ENCODE results near the gene KIRREL1.
A peak's percentile ranks its signal among the peaks of the same experiment; 100 is the strongest.

The KIRREL1 gene

DNA sequence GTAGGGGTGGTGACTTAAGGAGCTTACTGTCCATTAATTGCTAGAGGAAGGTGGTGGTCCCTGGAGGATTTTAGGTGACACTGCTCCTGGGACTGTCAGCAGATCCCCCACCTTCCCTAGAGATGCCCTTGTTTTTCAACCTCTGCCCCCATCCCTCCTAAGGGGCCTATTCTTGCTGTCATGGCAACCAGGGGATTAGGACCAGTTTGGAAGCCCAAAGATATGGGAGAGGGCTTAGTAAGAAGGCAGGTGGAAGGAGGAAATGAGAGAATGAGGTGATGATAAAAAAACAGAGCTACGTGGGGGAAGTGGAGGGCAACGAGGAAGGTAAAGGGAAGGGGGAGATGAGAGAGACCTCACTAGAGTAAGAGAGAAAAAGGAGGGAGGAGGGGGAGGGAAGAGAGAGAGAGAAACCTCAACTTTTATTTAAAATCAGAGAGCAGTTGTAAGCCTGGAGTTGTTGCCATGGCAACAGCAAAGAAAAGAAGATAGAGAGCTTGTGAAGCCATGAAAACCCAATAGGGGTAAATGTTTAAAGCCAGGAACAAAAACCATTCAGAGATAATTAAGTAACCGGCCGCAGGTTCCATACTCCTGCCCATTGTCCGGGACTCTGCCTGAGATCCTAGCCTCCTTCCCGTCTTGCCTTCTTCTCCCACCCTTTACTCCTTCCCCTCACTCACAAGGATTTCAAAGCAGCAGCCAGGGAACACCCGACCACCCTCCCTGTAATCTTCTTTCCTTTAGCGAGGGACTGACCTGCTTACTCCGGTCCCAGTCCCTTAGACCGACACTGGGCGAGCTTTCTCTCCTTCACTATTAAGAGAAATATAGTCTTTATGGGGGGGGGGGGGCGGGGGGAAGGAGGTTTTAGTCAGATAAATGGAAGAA is 20.6 kb downstream of the KIRREL1 start:
- Histone ChIP-seq H4K12ac (ENCODE audit: low read depth, low read length) (no peak overlapping the region), H2BK5ac (ENCODE audit: low read depth, low read length, poor library complexity) (no peak overlapping the region), H3K27me3 (ENCODE audit: insufficient read depth, low read length) (no peaks in the 10 kb centered on the region), H2AFZ (ENCODE audit: insufficient read depth, low read length, poor library complexity) (no peak overlapping the region), H3K79me1 (ENCODE audit: low read length) (peaks cover 44% of the 10 kb centered on the region), H3K4me1 (ENCODE audit: control insufficient read depth in 1 of 2, insufficient read depth in 2 of 2, low read length in 2 of 2) (peaks cover 43 to 58% of the 10 kb centered on the region in 2 experiments), H3K4ac (ENCODE audit: low read depth, low read length) (peak overlapping the region; percentile 18), H3K4me3 (ENCODE audit: low read depth, low read length) (no peak overlapping the region), H3K36me3 (ENCODE audit: control insufficient read depth in 1 of 2, insufficient read depth in 2 of 2, low read length in 2 of 2) (peaks cover 3 to 6% of the 10 kb centered on the region in 2 experiments), H4K91ac (ENCODE audit: low read depth, low read length) (no peak overlapping the region), H3K79me2 (ENCODE audit: control insufficient read depth, insufficient read depth, low read length, poor library complexity) (peaks cover 15% of the 10 kb centered on the region), H3K23ac (ENCODE audit: low read length) (no peak overlapping the region), H3K4me2 (ENCODE audit: low read length) (no peak overlapping the region), H4K8ac (ENCODE audit: low read depth, low read length) (no peak overlapping the region), H3K27ac (ENCODE audit: low read depth, low read length) (no peak overlapping the region), H2AK5ac (ENCODE audit: low read length) (no peak overlapping the region), H2BK12ac (ENCODE audit: low read length) (peak overlapping the region; percentile 12), H3K9me3 (ENCODE audit: insufficient read depth, low read depth, low read length) (no peaks in the 10 kb centered on the region), H2BK120ac (ENCODE audit: insufficient read depth, low read length, poor library complexity) (no peak overlapping the region), H3K9ac (ENCODE audit: low read length) (no peak overlapping the region), H3K14ac (ENCODE audit: low read length) (no peak overlapping the region), H3K18ac (ENCODE audit: low read length) (peak overlapping the region; percentile 30)
- DNase-seq, result no peak
- no CpG with 5 or more reads among the region's 12 CpGs for WGBS (ENCODE audit: extremely low coverage, insufficient coverage, insufficient read length)

DNA sequence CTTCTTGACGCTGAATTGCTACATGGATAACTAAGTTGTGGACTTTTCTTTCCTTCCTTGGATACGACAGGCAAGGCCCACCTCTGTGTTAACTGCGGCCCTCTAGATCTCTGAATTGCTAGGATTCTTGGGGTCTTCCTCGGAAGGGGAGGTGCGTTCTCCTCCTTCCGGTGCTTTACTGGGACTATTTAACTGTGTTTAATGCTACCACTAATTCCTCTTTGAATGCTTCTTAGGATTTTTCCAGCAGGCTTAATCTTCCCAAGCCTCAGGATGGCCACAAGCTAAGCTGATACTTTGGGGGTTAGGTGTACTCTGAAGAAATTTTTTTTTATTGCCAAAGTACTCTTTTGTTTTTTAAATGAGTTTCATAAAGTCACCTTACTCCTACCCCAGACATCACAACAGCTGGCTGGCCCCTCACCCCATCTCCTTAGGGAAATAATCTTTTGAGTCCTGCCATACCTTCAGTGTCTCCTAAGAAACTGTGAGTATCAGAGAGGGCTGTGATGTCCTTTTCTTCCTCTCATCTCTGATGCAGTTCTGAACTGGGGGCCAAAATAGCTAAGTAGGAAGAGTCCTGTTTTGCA is 21.4 kb downstream of the KIRREL1 start:
- no peak overlapping the region for H2BK5ac ChIP-seq (ENCODE audit: low read depth, low read length, poor library complexity)
- H3K14ac ChIP-seq (ENCODE audit: low read length), result peak overlapping the region; percentile 14
- no peak overlapping the region for H3K4me2 ChIP-seq (ENCODE audit: low read length)
- H2AFZ ChIP-seq (ENCODE audit: insufficient read depth, low read length, poor library complexity), result no peak overlapping the region
- H3K79me1 ChIP-seq (ENCODE audit: low read length), result peaks cover 43% of the 10 kb centered on the region
- H3K27ac ChIP-seq (ENCODE audit: low read depth, low read length), result peak overlapping the region; percentile 8
- peaks cover 15% of the 10 kb centered on the region for H3K79me2 ChIP-seq (ENCODE audit: control insufficient read depth, insufficient read depth, low read length, poor library complexity)
- H2BK120ac ChIP-seq (ENCODE audit: insufficient read depth, low read length, poor library complexity), result no peak overlapping the region
- H3K9ac ChIP-seq (ENCODE audit: low read length), result no peak overlapping the region
- H4K8ac ChIP-seq (ENCODE audit: low read depth, low read length), result no peak overlapping the region
- no peak overlapping the region for H4K91ac ChIP-seq (ENCODE audit: low read depth, low read length)
- H3K4ac ChIP-seq (ENCODE audit: low read depth, low read length), result no peak overlapping the region
- H3K9me3 ChIP-seq (ENCODE audit: insufficient read depth, low read depth, low read length), result no peaks in the 10 kb centered on the region
- no peaks in the 10 kb centered on the region for H3K27me3 ChIP-seq (ENCODE audit: insufficient read depth, low read length)
- H3K18ac ChIP-seq (ENCODE audit: low read length), result no peak overlapping the region
- peaks cover 42 to 55% of the 10 kb centered on the region in 2 experiments for H3K4me1 ChIP-seq (ENCODE audit: control insufficient read depth in 1 of 2, insufficient read depth in 2 of 2, low read length in 2 of 2)
- no peak overlapping the region for H2BK12ac ChIP-seq (ENCODE audit: low read length)
- H3K23ac ChIP-seq (ENCODE audit: low read length), result no peak overlapping the region
- no peak for DNase-seq
- H3K4me3 ChIP-seq (ENCODE audit: low read depth, low read length), result no peak overlapping the region
- peaks cover 3 to 6% of the 10 kb centered on the region in 2 experiments for H3K36me3 ChIP-seq (ENCODE audit: control insufficient read depth in 1 of 2, insufficient read depth in 2 of 2, low read length in 2 of 2)
- no peak overlapping the region for H4K12ac ChIP-seq (ENCODE audit: low read depth, low read length)
- H2AK5ac ChIP-seq (ENCODE audit: low read length), result no peak overlapping the region
- no CpG with 5 or more reads among the region's 6 CpGs for WGBS (ENCODE audit: extremely low coverage, insufficient coverage, insufficient read length)

- H3K4me1 ChIP-seq (ENCODE audit: control insufficient read depth in 1 of 2, insufficient read depth in 2 of 2, low read length in 2 of 2), result peaks cover 29 to 49% of the 10 kb centered on the region in 2 experiments
- H3K27me3 ChIP-seq (ENCODE audit: insufficient read depth, low read length), result no peaks in the 10 kb centered on the region
- WGBS (ENCODE audit: extremely low coverage, insufficient coverage, insufficient read length), result no CpG with 5 or more reads among the region's 10 CpGs
- peak overlapping the region; percentile 26 for H2BK120ac ChIP-seq (ENCODE audit: insufficient read depth, low read length, poor library complexity)
- no peak overlapping the region for H4K12ac ChIP-seq (ENCODE audit: low read depth, low read length)
- no peak overlapping the region for H2BK5ac ChIP-seq (ENCODE audit: low read depth, low read length, poor library complexity)
- no peak overlapping the region for H2AFZ ChIP-seq (ENCODE audit: insufficient read depth, low read length, poor library complexity)
- peak overlapping the region; percentile 85 for H2AK5ac ChIP-seq (ENCODE audit: low read length)
- peaks cover 34% of the 10 kb centered on the region for H3K79me1 ChIP-seq (ENCODE audit: low read length)
- peak overlapping the region; percentile 50 for H4K8ac ChIP-seq (ENCODE audit: low read depth, low read length)
- H3K9me3 ChIP-seq (ENCODE audit: insufficient read depth, low read depth, low read length), result no peaks in the 10 kb centered on the region
- peak overlapping the region; percentile 15 for H3K4ac ChIP-seq (ENCODE audit: low read depth, low read length)
- H2BK12ac ChIP-seq (ENCODE audit: low read length), result peak overlapping the region; percentile 33
- H3K23ac ChIP-seq (ENCODE audit: low read length), result no peak overlapping the region
- no peak for DNase-seq
- H3K36me3 ChIP-seq (ENCODE audit: control insufficient read depth in 1 of 2, insufficient read depth in 2 of 2, low read length in 2 of 2), result peaks cover 3 to 6% of the 10 kb centered on the region in 2 experiments
- H3K18ac ChIP-seq (ENCODE audit: low read length), result peak overlapping the region; percentile 39
- peak overlapping the region; percentile 81 for H3K27ac ChIP-seq (ENCODE audit: low read depth, low read length)
- H3K4me3 ChIP-seq (ENCODE audit: low read depth, low read length), result no peak overlapping the region
- H3K9ac ChIP-seq (ENCODE audit: low read length), result no peak overlapping the region
- peak overlapping the region; percentile 12 for H3K4me2 ChIP-seq (ENCODE audit: low read length)
- peak overlapping the region; percentile 58 for H4K91ac ChIP-seq (ENCODE audit: low read depth, low read length)
- H3K79me2 ChIP-seq (ENCODE audit: control insufficient read depth, insufficient read depth, low read length, poor library complexity), result peaks cover 10% of the 10 kb centered on the region
- H3K14ac ChIP-seq (ENCODE audit: low read length), result peak overlapping the region; percentile 29
These were observed 23.3 kb downstream of the KIRREL1 start for GRCh38 chr1:158016651-158017335.

DNA sequence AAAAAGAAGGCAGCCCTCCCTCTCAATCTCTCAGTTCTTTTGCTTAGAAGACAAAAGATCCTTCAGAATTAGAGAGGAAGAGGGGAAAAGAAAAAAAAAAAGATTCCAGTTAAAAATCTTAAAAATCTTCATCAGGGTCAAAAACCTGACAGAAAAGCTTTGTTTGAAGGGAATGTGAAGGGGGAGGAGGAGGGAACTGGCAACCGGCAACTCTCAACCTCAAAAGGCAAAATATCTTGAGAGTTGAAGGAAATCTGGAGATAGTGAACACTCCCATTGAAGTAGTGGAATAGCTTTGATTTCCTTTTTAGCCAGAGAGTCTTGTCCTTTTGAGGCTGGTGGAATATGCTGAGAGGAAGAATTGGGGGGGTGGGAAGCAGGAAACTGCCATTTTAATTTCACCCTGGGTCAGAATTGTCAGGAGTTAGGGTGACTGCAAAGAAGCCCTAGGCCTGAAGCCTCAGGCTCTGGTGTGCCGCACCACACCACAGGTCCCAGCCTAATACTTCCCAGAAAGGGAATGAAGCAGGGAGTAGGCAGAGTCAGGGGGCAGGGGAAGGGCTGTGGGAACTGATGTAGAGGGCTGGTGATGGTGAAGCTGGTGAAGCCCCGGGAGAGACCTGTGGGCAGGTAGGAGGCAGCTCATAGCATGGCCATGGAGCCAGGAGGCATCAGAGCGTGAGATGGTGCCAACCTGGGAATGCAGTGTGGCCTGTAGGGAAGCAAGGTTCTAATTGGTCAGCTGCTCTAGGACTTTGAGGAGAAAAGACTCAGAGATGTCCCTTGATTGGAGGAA is 24.6 kb downstream of the KIRREL1 start:
- no peak for DNase-seq
- H2BK5ac ChIP-seq (ENCODE audit: low read depth, low read length, poor library complexity), result peak overlapping the region; percentile 94
- H3K4me2 ChIP-seq (ENCODE audit: low read length), result no peak overlapping the region
- peak overlapping the region; percentile 93 for H2BK12ac ChIP-seq (ENCODE audit: low read length)
- WGBS (ENCODE audit: extremely low coverage, insufficient coverage, insufficient read length), result no CpG with 5 or more reads among the region's 4 CpGs
- peak overlapping the region; percentile 80 for H2AK5ac ChIP-seq (ENCODE audit: low read length)
- H3K4me3 ChIP-seq (ENCODE audit: low read depth, low read length), result no peak overlapping the region
- H3K36me3 ChIP-seq (ENCODE audit: control insufficient read depth in 1 of 2, insufficient read depth in 2 of 2, low read length in 2 of 2), result peaks cover 3 to 6% of the 10 kb centered on the region in 2 experiments
- H3K4ac ChIP-seq (ENCODE audit: low read depth, low read length), result peak overlapping the region; percentile 69
- H4K8ac ChIP-seq (ENCODE audit: low read depth, low read length), result peak overlapping the region; percentile 74
- H3K9me3 ChIP-seq (ENCODE audit: insufficient read depth, low read depth, low read length), result no peaks in the 10 kb centered on the region
- H2AFZ ChIP-seq (ENCODE audit: insufficient read depth, low read length, poor library complexity), result peak overlapping the region; percentile 13
- H3K18ac ChIP-seq (ENCODE audit: low read length), result peak overlapping the region; percentile 76
- H3K23ac ChIP-seq (ENCODE audit: low read length), result no peak overlapping the region
- peak overlapping the region; percentile 28 for H3K9ac ChIP-seq (ENCODE audit: low read length)
- H3K79me2 ChIP-seq (ENCODE audit: control insufficient read depth, insufficient read depth, low read length, poor library complexity), result peaks cover 11% of the 10 kb centered on the region
- H3K14ac ChIP-seq (ENCODE audit: low read length), result peak overlapping the region; percentile 85
- H3K27ac ChIP-seq (ENCODE audit: low read depth, low read length), result peak overlapping the region; percentile 94
- H4K91ac ChIP-seq (ENCODE audit: low read depth, low read length), result peak overlapping the region; percentile 85
- H3K27me3 ChIP-seq (ENCODE audit: insufficient read depth, low read length), result no peaks in the 10 kb centered on the region
- peaks cover 29% of the 10 kb centered on the region for H3K79me1 ChIP-seq (ENCODE audit: low read length)
- peak overlapping the region; percentile 95 for H2BK120ac ChIP-seq (ENCODE audit: insufficient read depth, low read length, poor library complexity)
- H4K12ac ChIP-seq (ENCODE audit: low read depth, low read length), result no peak overlapping the region
- peaks cover 31 to 48% of the 10 kb centered on the region in 2 experiments for H3K4me1 ChIP-seq (ENCODE audit: control insufficient read depth in 1 of 2, insufficient read depth in 2 of 2, low read length in 2 of 2)
